SU-DHL-6 (cell line): ENCODE results near the gene C19orf18.

ENCODE experiments used
- H2AFZ ChIP-seq: fragments of 200-600 bp; sonication (generic); 2 replicates; pipeline ENCODE4 v1.6.1; 2014; ENCODE audit warnings: low read depth, mild to moderate bottlenecking, moderate library complexity, mixed read lengths, antibody characterized with exemption, low read length; ENCODE audit not compliant: severe bottlenecking
- H3F3A ChIP-seq: fragments of 200-600 bp; shearing (Covaris generic); 2 replicates; pipeline ENCODE4 v1.6.0; 2016; ENCODE audit warnings: antibody characterized with exemption, mild to moderate bottlenecking; ENCODE audit not compliant: insufficient read depth
- H3K27ac ChIP-seq: fragments of 200-600 bp; sonication (generic); 2 replicates; pipeline ENCODE4 v1.5.1; 2016; ENCODE audit warnings: low read depth, mild to moderate bottlenecking, low read length, moderate library complexity, mixed read lengths
- H3K27me3 ChIP-seq: fragments of 200-600 bp; sonication (generic), shearing (Covaris generic); 2 replicates; pipeline ENCODE4 v1.6.0; 2014; ENCODE audit warnings: mild to moderate bottlenecking, low read length
- H3K36me3 ChIP-seq: fragments of 200-600 bp; sonication (generic); 2 replicates; pipeline ENCODE4 v1.6.1; 2014; ENCODE audit warnings: mild to moderate bottlenecking, low read length, mixed read lengths
- H3K4me2 ChIP-seq: fragments of 300-600, 200-600 bp; shearing (Covaris generic), sonication (generic); 2 replicates; pipeline ENCODE4 v1.6.0; 2014; ENCODE audit warnings: low read length, low read depth, mild to moderate bottlenecking; ENCODE audit not compliant: poor library complexity, severe bottlenecking
- H3K4me3 ChIP-seq: fragments of 200-600 bp; sonication (generic); 2 replicates; pipeline ENCODE4 v1.5.1; 2014; ENCODE audit warnings: antibody characterized with exemption, low read length, mild to moderate bottlenecking, mixed read lengths; ENCODE audit not compliant: insufficient read depth, poor library complexity, severe bottlenecking
- H3K79me2 ChIP-seq: fragments of 200-600 bp; sonication (generic); 2 replicates; pipeline ENCODE4 v1.6.1; 2014; ENCODE audit warnings: mild to moderate bottlenecking, low read length, moderate library complexity; ENCODE audit not compliant: insufficient read depth
- H3K9ac ChIP-seq: fragments of 200-600 bp; sonication (generic); 2 replicates; pipeline ENCODE4 v1.7.0; 2014; ENCODE audit warnings: mild to moderate bottlenecking, low read length
- H3K9me2 ChIP-seq: fragments of 200-600 bp; sonication (generic); replicated peaks from 2 replicates; pipeline ENCODE4 v1.6.1; 2014; ENCODE audit warnings: low read length; ENCODE audit not compliant: insufficient read depth
- H3K9me3 ChIP-seq: fragments of 200-600 bp; sonication (generic); 2 replicates; pipeline ENCODE4 v1.6.1; 2014; ENCODE audit warnings: low read length, mixed read lengths; ENCODE audit not compliant: insufficient read depth
- H4K20me1 ChIP-seq: fragments of 200-600 bp; sonication (generic); 2 replicates; pipeline ENCODE4 v1.6.1; 2014; ENCODE audit warnings: low read depth, mild to moderate bottlenecking, antibody characterized with exemption, low read length, moderate library complexity, mixed read lengths
- EZH2phosphoT487 ChIP-seq: fragments of 200-600 bp; sonication (generic), shearing (Covaris generic); conservative IDR thresholded peaks from 2 replicates; pipeline ENCODE4 v1.6.1; 2018; ENCODE audit warnings: mild to moderate bottlenecking, antibody characterized with exemption, low read length, moderate library complexity, mixed read lengths
- TF ChIP-seq, protein P1 (sequence below): fragments of 200-600 bp; sonication (generic); IDR thresholded peaks from one replicate; pipeline ENCODE4 v1.5.1; 2017; ENCODE audit warnings: antibody characterized with exemption, mild to moderate bottlenecking, low read length, moderate library complexity; ENCODE audit not compliant: insufficient read depth, poor library complexity, severe bottlenecking

The C19orf18 gene

DNA sequence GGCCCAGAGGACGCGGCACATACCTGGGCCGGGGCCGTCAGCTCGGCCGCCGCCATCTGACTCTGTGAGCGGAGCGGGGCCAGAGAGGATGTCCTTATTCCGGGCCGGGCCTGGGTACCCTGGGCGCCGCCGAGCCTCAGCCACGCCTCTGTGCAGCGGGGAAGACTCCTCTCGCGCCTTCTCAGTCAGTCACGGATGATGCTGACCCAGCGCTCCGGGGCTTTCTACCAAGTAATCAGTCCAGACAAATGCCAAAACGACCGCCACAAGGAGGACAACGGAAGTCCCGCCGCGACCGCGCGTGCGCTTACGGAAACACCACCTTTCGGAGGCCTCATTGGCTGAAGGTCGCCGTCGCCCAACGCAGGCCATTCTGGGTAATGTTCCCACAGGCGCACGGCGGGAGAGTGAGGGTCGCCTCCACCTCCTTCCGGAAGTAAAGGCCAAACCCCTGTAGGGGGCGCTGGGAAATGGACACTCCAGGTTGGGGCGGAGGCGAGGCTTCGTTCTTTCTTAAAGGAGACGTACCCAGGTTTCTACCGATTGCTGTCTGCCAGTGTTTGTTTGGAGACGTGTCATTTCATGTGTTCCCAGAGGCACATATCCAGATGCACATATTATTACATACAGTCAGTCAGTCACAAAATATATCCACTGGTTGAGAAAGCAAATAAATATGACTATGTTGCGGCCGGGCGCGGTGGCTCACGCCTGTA is 26.8 kb downstream of the C19orf18 start, which contains the start of gene ZNF256:
ZNF256 (minus strand) TSS at position 288 of the 716 bp plus-strand sequence; CDS start at position 56, 232 bp downstream.
- no peaks in the 10 kb centered on the region for H3F3A ChIP-seq
- no peaks in the 10 kb centered on the region for H3K27me3 ChIP-seq
- H2AFZ ChIP-seq = no peak within 1 kb of the TSS
- H3K9ac ChIP-seq = no peak within 1 kb of the TSS
- no peaks in the 10 kb centered on the region for H3K79me2 ChIP-seq
- H3K9me2 ChIP-seq = no peaks in the 10 kb centered on the region
- no peak within 1 kb of the TSS for H3K4me3 ChIP-seq
- no peak within 1 kb of the TSS for H3K27ac ChIP-seq
- no peak within 1 kb of the TSS for H3K4me2 ChIP-seq
- H3K36me3 ChIP-seq = no peaks in the 10 kb centered on the region
- no peaks in the 10 kb centered on the region for H4K20me1 ChIP-seq
- H3K9me3 ChIP-seq = peaks cover 4% of the 10 kb centered on the region; the same call in 1 of the 2 replicates
- no peak for TF ChIP-seq EZH2phosphoT487
- TF ChIP-seq, protein P1, sequence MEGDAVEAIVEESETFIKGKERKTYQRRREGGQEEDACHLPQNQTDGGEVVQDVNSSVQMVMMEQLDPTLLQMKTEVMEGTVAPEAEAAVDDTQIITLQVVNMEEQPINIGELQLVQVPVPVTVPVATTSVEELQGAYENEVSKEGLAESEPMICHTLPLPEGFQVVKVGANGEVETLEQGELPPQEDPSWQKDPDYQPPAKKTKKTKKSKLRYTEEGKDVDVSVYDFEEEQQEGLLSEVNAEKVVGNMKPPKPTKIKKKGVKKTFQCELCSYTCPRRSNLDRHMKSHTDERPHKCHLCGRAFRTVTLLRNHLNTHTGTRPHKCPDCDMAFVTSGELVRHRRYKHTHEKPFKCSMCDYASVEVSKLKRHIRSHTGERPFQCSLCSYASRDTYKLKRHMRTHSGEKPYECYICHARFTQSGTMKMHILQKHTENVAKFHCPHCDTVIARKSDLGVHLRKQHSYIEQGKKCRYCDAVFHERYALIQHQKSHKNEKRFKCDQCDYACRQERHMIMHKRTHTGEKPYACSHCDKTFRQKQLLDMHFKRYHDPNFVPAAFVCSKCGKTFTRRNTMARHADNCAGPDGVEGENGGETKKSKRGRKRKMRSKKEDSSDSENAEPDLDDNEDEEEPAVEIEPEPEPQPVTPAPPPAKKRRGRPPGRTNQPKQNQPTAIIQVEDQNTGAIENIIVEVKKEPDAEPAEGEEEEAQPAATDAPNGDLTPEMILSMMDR = no peak

DNA sequence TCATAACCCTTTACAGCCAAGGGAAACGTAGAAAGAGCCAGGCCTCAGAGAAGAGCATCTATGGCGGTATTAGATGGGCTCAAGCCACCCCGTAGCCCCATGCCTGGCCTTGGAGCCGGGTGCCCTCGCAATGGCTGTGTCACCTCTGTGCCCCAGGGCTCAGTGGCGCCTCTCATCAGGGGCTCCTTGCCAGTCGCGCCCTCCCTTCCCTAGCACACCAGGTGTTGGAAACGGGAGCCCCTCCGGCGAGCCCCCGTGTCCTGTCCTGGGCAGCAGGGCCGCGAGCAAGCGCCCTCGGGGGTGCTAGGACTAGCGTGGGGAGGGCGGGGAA is 27.3 kb downstream of the C19orf18 start:
- TF ChIP-seq, protein P1 = no peak
- TF ChIP-seq EZH2phosphoT487 = no peak
- Histone ChIP-seq H3K4me3 (no peak overlapping the region), H3K4me2 (no peak overlapping the region), H3K9ac (no peak overlapping the region), H3K9me2 (no peaks in the 10 kb centered on the region), H4K20me1 (no peaks in the 10 kb centered on the region), H2AFZ (no peak overlapping the region), H3K27me3 (no peaks in the 10 kb centered on the region), H3K79me2 (no peaks in the 10 kb centered on the region), H3F3A (no peaks in the 10 kb centered on the region), H3K36me3 (no peaks in the 10 kb centered on the region), H3K27ac (no peak overlapping the region), H3K9me3 (peaks cover 5% of the 10 kb centered on the region; the same call in 1 of the 2 replicates)

DNA sequence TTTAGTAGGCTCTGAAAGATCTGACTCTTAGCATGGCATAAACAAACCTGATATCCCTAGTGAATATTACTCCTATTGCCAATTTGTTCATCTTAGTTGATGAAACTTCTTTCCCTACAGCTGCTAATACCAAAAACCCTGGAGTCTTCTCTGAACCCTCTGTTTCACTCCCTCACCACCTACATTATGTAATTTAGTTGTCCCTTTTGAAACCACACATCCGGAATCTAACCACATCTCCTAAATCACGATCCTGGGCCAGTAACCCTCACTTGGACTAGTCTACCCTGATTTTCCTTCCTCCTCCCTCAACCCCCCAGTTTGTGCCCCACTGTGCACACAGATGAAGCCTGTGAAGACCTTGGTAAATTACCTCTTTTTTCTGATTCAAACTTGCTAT is 28.0 kb downstream of the C19orf18 start:
- no peaks in the 10 kb centered on the region for H3F3A ChIP-seq
- H3K36me3 ChIP-seq = no peaks in the 10 kb centered on the region
- H3K27ac ChIP-seq = no peak overlapping the region
- H3K9me2 ChIP-seq = no peaks in the 10 kb centered on the region
- H3K27me3 ChIP-seq = no peaks in the 10 kb centered on the region
- no peak overlapping the region for H3K9ac ChIP-seq
- no peak overlapping the region for H3K4me2 ChIP-seq
- no peak overlapping the region for H2AFZ ChIP-seq
- no peaks in the 10 kb centered on the region for H3K79me2 ChIP-seq
- TF ChIP-seq EZH2phosphoT487 = no peak
- TF ChIP-seq, protein P1 = no peak
- no peak overlapping the region for H3K4me3 ChIP-seq
- no peaks in the 10 kb centered on the region for H4K20me1 ChIP-seq
- H3K9me3 ChIP-seq = peaks cover 13% of the 10 kb centered on the region; the same call in 1 of the 2 replicates
